HG02588 (cell line): Measurements from ENCODE around the gene PEPD.

Source experiments
- ATAC-seq: cut with Tn5 transposase; IDR thresholded peaks from one replicate; pipeline ENCODE4 v1.9.1; 2021; ENCODE audit warnings: mild to moderate bottlenecking, moderate library complexity; ENCODE audit not compliant: unreplicated experiment

PEPD gene

DNA sequence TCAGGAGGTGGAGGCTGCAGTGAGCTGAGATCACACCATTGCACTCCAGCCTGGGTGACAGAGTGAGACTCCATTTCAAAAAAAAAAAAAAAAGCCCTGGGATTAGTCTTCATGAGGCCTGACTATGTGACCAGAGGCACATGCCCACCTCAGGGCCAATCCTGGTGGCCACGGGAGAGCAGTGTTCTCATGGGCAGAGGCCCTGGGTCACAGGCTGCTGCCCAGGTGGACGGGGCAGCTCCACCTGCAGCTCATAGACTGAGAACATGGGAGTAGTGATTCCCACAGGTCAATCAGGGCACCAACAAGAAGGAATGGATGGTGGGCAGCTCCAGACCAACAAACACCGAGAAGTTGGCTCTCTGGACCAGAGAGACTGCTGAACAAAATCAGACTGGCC, 26.1 kb upstream of the PEPD start:
- ATAC-seq, result no peak

GRCh38 chr19:33546656-33547055, 25.1 kb upstream of the PEPD start:
- ATAC-seq, result no peak

DNA sequence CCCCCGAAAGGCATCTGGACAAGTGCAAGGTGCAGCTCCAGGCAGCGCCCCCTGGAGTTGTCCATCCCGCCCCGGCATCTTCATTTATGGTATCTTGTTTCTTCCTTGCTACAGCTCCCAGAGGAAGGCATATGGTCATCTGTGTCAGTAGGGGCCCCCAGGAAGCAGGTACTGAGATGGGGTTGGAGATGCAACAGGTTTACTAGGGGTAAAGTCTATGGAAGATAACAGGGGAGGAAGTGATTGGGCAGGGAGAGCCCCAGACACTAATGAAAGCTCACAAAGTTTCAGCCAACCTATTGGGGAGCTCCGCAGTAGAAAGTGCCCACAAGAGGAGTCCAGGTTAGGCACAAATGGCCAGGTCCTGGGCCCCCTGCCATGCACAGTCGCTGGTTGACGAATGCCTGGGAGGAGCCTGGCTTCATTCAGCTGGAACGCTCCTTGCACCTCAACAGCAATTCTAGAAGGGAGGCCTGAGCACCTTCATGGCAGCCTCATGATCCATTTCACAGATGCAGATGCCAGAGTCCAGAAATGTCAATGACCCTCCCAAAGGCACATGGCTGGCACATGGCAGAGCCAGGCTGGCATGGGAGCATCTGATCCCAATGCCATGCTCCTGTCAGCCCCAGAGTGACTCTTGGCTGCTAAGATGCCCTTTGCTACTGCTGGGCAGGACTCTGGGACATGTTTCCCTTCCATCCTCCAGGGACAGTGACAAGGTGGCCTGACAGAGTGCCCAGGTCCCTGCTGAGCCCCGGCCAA, 23.8 kb upstream of the PEPD start:
- no peak for ATAC-seq

DNA sequence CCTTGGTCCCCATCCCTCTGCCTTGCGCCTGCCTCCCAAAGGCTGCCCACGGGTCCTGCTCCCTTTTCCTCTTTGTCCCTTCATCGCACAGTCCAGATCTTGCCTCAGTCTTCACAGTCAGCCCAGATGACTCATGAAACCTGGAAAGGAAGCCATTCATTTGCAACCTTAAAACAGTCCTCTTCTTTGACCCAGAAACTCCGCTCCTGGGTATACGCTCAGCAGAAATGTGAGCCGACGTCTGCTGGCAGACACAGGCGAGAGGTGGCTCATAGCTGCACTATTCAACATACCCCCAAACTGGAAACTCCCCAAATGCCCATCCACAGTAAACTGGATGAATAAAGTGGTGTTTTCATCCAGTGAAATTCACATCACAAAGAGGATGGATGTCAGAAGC, 13.6 kb upstream of the PEPD start:
- no peak for ATAC-seq

DNA sequence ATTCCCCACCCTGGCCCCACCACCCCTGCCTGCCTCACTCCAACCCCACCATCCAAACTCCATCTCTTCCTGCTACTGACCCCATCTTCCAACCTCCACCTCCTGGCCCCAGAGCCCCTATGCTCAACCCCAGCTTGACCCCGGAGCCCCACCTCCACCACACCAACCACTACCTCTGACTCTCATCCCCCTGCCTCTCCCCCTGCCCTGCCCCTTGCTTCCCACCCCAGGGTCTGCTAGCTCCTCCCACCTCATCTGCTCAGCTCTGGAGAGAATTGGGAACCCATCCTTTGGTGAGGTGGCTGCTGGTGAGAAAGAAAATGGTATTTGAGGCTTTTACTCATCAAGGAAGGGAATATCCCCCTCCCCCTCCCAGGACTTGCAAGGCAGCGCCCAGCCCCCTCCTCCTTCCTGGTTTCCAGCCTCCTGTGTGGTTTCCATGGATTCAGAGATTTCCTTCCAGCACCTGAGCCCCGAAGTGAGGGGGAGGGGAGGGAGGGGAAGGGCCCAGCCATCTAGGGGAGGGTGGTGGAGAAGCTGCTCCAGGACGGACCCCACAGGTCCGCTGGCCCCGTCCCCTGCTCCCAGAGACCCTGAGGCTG, 11.4 kb upstream of the PEPD start:
- no peak for ATAC-seq

DNA sequence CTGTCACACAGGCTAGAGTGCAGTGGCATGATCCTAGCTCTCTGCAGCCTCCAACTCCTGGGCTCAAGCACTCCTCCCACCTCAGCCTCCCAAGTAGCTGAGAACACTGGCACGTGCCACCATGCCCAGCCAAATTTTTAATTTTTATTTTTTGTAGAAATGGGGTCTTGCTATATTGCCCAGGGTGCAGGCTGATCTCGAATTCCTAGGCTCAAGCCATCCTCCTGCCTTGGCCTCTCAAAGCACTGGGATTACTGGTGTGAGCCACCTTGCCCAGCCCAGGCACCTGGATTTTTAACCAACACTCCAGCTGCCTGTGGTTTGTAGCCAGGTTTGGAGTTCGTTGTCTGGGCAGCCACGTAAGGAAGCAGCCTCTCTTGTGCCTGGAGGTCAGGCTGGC, 9.3 kb upstream of the PEPD start:
- no peak for ATAC-seq

DNA sequence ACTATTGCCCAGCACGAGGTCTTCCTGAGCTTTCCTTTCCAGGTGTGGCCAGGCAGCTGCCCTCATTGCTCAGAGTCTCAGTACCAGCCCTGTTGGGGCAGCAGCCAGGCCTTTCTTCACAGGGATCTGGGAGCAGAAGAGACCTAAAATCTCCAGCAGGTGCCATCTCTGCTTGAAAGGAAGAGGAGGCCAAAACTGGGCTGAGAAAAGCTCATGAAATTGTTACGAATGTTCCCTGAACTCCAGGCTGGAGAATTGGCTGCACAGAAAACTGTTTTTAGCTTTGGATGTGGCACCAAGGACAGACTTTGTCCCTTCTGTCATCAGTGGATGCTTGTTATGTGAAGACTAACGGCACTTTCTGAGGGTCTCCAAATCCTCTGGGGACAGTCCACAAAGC, 8.7 kb upstream of the PEPD start:
- no peak for ATAC-seq

GRCh38 chr19:33529094-33529676, 7.6 kb upstream of the PEPD start:
- no peak for ATAC-seq

- no peak for ATAC-seq
These were observed 6.8 kb upstream of the PEPD start for GRCh38 chr19:33528404-33528803.

DNA sequence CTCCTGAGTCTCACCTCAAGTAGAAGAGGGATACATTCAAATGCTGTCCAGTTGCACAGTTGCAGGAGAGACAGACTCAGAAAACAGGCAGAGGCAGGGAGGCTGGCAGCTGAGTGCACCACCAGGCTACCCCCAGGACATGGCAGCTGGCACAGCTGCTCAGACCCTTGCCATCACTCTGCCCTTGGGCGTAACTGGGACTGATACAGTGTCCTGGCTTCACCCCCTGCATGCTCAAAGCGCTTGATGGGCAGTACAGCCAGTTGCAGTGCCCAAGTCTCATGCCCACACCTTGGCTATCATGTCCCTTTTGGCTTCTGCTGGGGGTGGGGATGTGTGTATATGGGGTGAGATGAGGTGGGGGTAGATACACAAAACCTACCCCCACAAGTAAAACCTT, 5.5 kb upstream of the PEPD start:
- ATAC-seq, result no peak

DNA sequence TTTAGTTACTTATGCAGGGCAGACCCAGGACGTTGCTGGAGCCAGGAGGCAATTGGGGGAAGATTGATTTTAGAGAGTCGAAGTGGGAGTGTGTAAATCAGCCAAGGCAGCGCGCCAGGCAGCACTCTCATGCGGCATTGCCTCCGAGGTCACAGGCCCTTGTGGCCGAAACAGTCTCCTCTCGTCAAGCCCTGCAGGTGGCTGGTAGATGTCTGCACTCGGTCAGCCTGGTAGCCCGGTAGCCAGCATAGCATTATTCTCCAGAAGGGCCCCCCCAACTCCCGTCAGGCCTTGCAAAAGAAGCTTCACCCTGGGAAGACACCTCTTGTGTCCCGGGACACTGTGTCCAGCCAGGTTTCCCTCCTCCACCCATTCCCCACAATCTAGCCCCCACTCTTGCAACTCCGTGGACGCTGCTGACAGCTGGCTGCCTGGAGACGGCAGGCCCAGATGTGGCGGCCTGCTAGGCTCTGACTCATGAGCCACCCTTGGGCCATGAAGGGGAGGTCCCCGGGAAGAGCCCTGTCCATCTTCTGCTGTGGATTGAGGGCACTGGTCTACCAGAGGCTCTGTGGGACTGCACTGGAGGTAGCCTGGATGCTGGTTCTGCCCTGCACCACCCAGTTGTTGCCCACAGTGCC, 2.6 kb upstream of the PEPD start:
- no peak for ATAC-seq

- no peak for ATAC-seq
These were observed 1.6 kb upstream of the PEPD start for GRCh38 chr19:33523167-33523566.

GRCh38 chr19:33522371-33522662, 726 bp upstream of the PEPD start:
- ATAC-seq, result no peak

DNA sequence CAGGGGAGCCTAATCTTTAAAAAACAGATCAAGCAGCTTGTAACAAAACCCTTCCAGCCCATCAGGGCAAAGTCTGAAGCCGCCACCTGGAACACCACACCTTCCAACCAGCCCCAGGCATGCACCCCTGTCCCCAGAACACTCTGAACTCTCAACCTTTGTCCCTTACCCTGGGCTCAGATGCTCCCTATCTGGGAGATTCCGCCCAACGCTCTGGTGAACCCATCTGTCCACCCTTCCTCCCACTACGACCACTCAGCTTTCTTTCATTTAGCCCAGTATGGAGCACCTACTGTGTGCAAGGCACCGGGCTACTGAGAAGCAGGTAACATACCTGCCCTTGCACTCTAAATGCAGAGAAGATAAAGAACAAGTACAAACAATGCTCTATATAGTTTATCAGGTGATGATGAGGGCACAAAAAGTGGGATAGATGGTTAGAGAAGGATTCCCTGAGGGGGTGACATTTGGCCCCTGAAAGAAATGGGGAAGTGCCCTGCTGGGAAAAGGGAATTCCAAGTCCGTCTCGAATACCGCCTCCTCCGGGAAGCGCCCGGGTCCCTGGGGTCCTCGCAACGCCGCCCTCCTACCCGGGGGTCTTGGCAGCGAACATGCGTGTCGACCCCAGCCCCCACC, 629 bp downstream of the PEPD start:
- ATAC-seq, result no peak

DNA sequence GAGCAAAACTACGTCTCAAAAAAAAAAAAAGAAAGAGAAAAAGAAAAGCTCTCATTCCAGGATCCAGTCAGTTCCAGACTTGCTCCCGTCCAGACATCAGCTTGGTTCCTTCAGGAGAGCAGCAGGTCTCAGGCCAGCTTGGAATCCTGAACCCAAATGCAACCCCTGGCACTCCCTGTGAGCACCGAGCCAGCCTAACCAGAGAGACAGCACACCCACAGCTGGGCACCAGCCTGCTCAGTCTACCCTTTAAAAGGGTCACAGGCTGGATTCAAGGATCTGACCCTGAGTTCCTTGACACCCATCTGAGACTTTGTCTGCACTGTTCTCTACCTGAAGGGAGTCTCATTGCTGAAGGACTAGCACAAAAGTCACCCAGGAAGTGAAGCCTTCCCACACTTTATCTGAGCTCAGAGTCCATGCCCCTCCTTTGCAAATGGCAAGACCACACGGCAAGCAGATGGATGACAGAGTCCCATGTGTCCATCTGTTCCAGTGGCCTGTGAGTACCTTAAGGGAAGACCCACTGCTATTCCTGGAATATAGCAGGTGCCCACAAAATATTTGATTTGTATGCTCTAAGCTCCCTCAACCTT, 1.4 kb downstream of the PEPD start:
- ATAC-seq, result no peak

- ATAC-seq, result no peak
These were observed 2.2 kb downstream of the PEPD start for GRCh38 chr19:33519416-33519815.

DNA sequence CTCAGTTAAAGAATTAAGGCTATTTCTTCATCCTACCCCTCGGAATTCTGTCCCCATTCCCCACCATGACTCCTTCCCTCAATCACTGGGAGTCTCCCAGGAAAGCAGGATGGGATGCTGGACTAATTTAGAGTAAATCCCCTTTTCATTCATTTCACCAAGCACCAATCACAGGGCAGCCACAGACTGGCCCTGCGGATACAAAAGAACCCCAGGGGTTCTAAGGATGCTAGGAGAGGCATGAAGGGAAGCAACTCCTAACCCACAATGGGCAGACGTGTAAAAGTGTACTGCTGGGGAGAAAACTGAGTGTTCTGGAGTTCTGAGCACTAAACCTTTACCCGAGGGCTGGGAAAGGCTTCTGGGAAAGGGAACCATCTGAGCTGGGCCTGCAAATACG, 3.0 kb downstream of the PEPD start:
- ATAC-seq, result no peak

DNA sequence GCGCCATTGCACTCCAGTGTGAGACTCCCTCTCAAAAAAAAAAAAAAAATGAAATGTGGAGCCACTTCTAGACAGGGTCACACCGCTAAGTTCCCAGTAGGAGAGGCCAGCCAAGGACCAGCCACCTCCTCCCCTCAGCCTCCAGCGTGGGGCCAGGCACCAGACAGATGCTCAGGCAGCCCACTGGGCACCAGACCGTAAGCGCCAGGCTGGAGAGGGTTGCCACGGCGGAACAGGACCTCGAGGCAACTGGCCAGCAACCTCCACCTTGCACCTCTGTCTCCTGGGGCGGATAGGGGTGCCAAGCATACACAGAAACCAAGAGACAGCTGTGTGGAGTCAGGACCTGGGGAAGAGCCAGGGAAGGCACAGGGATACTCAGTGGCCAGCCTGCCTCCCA, 3.7 kb downstream of the PEPD start:
- ATAC-seq, result no peak

GRCh38 chr19:33515921-33516320, 5.7 kb downstream of the PEPD start:
- no peak for ATAC-seq

DNA sequence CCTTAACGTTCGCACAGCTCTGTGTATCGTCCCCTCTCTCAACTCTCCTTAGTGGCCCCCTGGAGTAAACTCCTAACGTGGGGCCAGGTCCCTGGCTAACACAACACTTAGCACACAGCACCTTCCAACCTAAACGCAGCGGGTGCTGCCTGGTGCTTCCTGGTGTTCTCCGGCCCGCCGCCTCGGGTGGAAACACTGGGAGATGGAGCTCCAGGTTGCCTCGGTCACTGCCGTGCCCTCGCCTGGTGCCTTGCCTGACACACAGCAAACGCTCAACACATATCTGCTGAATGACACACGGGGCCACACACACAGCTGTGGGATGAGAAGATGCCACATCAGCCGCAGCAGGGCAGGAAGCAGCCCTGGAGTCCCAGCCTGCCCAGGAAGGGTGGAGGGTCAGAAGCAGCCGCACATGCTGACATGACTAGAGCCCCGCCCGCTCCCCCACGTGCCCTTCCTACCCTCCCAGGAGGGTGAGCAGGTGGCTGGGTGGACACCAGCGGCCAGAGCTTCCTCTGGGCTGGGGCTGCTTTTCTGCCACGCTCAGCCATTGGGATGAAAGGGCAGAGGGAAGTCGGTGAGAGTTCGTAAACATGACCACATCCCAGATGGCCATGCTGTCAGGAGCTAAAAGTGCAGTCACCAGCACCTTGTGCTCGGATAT, 6.6 kb downstream of the PEPD start:
- no peak for ATAC-seq

GRCh38 chr19:33513424-33513823, 8.2 kb downstream of the PEPD start:
- no peak for ATAC-seq
